HEK293 (cell line): ENCODE measurements around the gene EXOC3.
"Not testable (repeated sequence)": the region's sequence is repeated elsewhere in the genome, so short reads cannot be mapped to it uniquely, and the experiment has no call there.

ENCODE experiments used
- CTCF ChIA-PET: fragments of 350-600 bp; formaldehyde crosslinking; extraction: SDS; loops from one replicate; lab custom pipeline; 2021; ENCODE audit warnings: antibody characterized with exemption; lab: Yijun Ruan, JAX
- POLR2A ChIA-PET: fragments of 300-600 bp; formaldehyde crosslinking; extraction: SDS; loops from one replicate; lab custom pipeline; 2020; ENCODE audit warnings: antibody characterized with exemption, inconsistent platforms; lab: Yijun Ruan, JAX
- H3K27ac ChIP-seq: fragments of 200-500 bp; sonication (Bioruptor generic); 2 replicates; pipeline ENCODE4 v1.5.1; 2014; ENCODE audit warnings: low read depth, low read length, control low read depth, inconsistent platforms; ENCODE audit errors: extremely low read depth
- H3K36me3 ChIP-seq, 2 experiments: fragments of 200-500 bp in 1 of 2; sonication (Bioruptor generic) in 1 of 2; 1 replicate in 1 of 2; 2 replicates in 1 of 2; pipeline ENCODE4 v1.5.1; 2014 to 2017; ENCODE audit warnings: inconsistent platforms in 2 of 2, low read length in 2 of 2; ENCODE audit not compliant: control insufficient read depth in 2 of 2, insufficient read depth in 1 of 2
- H3K4me1 ChIP-seq: fragments of 200-500 bp; sonication (Bioruptor generic); 2 replicates; pipeline ENCODE4 v1.5.1; 2014; ENCODE audit warnings: mild to moderate bottlenecking, low read length, inconsistent platforms; ENCODE audit not compliant: control insufficient read depth, insufficient read depth
- H3K4me3 ChIP-seq: 2 replicates; pipeline ENCODE4 v1.5.1; 2011; ENCODE audit warnings: low read depth, mild to moderate bottlenecking, control low read depth, low read length, moderate library complexity
- H3K9me3 ChIP-seq: fragments of 200-500 bp; sonication (Bioruptor generic); 2 replicates; pipeline ENCODE4 v1.5.1; 2014; ENCODE audit warnings: low read depth, low read length, inconsistent platforms; ENCODE audit not compliant: control insufficient read depth, insufficient read depth
- OSR2 ChIP-seq: fragments of 450-650 bp; formaldehyde crosslinking; IDR thresholded peaks from 2 replicates; pipeline ENCODE4 v1.5.1; 2016; ENCODE audit warnings: missing biosample characterization, missing genetic modification characterization
- SCRT1 ChIP-seq: fragments of 450-650 bp; formaldehyde crosslinking; IDR thresholded peaks from 2 replicates; pipeline ENCODE4 v1.5.1; 2016; ENCODE audit warnings: missing biosample characterization, missing genetic modification characterization, borderline replicate concordance
- WT1 ChIP-seq: fragments of 450-650 bp; formaldehyde crosslinking; IDR thresholded peaks from 2 replicates; pipeline ENCODE4 v1.5.1; 2016; ENCODE audit warnings: missing biosample characterization, missing genetic modification characterization
- YY1 ChIP-seq: fragments of 450-650 bp; formaldehyde crosslinking; IDR thresholded peaks from 2 replicates; pipeline ENCODE4 v1.5.1; 2018; ENCODE audit warnings: missing biosample characterization, missing genetic modification characterization
- ZFHX2 ChIP-seq: fragments of 450-650 bp; formaldehyde crosslinking; conservative IDR thresholded peaks from 2 replicates; pipeline ENCODE4 v1.5.1; 2016; ENCODE audit warnings: missing biosample characterization, missing genetic modification characterization
- ZFP3 ChIP-seq: fragments of 450-650 bp; formaldehyde crosslinking; IDR thresholded peaks from 2 replicates; pipeline ENCODE4 v1.5.1; 2016; ENCODE audit warnings: low read depth, missing biosample characterization, missing genetic modification characterization
- ZNF112 ChIP-seq: fragments of 450-650 bp; formaldehyde crosslinking; IDR thresholded peaks from 2 replicates; pipeline ENCODE4 v1.5.0; 2017; ENCODE audit warnings: missing biosample characterization, missing genetic modification characterization
- ZNF114 ChIP-seq: fragments of 450-650 bp; formaldehyde crosslinking; IDR thresholded peaks from 2 replicates; pipeline ENCODE4 v1.5.0; 2017; ENCODE audit warnings: missing biosample characterization, missing genetic modification characterization
- ZNF140 ChIP-seq: fragments of 450-650 bp; formaldehyde crosslinking; IDR thresholded peaks from 2 replicates; pipeline ENCODE4 v1.5.1; 2016; ENCODE audit warnings: missing biosample characterization, missing genetic modification characterization
- ZNF148 ChIP-seq: fragments of 450-650 bp; formaldehyde crosslinking; IDR thresholded peaks from 2 replicates; pipeline ENCODE4 v1.5.0; 2017; ENCODE audit warnings: missing biosample characterization, missing genetic modification characterization, borderline replicate concordance
- ZNF169 ChIP-seq: fragments of 450-650 bp; formaldehyde crosslinking; IDR thresholded peaks from 2 replicates; pipeline ENCODE4 v1.5.1; 2016; ENCODE audit warnings: missing biosample characterization, missing genetic modification characterization
- ZNF202 ChIP-seq: fragments of 450-650 bp; formaldehyde crosslinking; IDR thresholded peaks from 2 replicates; pipeline ENCODE4 v1.5.1; 2016; ENCODE audit warnings: missing biosample characterization, missing genetic modification characterization, borderline replicate concordance
- ZNF311 ChIP-seq: fragments of 450-650 bp; formaldehyde crosslinking; IDR thresholded peaks from 2 replicates; pipeline ENCODE4 v1.5.1; 2017; ENCODE audit warnings: missing biosample characterization, missing genetic modification characterization, borderline replicate concordance
- ZNF488 ChIP-seq: fragments of 450-650 bp; formaldehyde crosslinking; IDR thresholded peaks from 2 replicates; pipeline ENCODE4 v1.5.1; 2016; ENCODE audit warnings: missing biosample characterization, missing genetic modification characterization
- ZNF544 ChIP-seq: fragments of 450-650 bp; formaldehyde crosslinking; IDR thresholded peaks from 2 replicates; pipeline ENCODE4 v1.5.0; 2017; ENCODE audit warnings: missing biosample characterization, missing genetic modification characterization
- ZNF561 ChIP-seq: fragments of 450-650 bp; IDR thresholded peaks from 2 replicates; pipeline ENCODE4 v1.5.1; 2018; ENCODE audit warnings: missing biosample characterization, missing genetic modification characterization, borderline replicate concordance
- ZNF571 ChIP-seq: fragments of 450-650 bp; formaldehyde crosslinking; IDR thresholded peaks from 2 replicates; pipeline ENCODE4 v1.5.0; 2017; ENCODE audit warnings: missing biosample characterization, missing genetic modification characterization
- ZNF629 ChIP-seq: fragments of 450-650 bp; formaldehyde crosslinking; IDR thresholded peaks from 2 replicates; pipeline ENCODE4 v1.5.1; 2017; ENCODE audit warnings: missing biosample characterization, missing genetic modification characterization
- ZNF645 ChIP-seq: fragments of 450-650 bp; formaldehyde crosslinking; IDR thresholded peaks from 2 replicates; pipeline ENCODE4; 2016; ENCODE audit warnings: missing biosample characterization, missing genetic modification characterization
- ZNF837 ChIP-seq: fragments of 450-650 bp; formaldehyde crosslinking; IDR thresholded peaks from 2 replicates; pipeline ENCODE4 v1.5.1; 2016; ENCODE audit warnings: missing biosample characterization, missing genetic modification characterization
- TF ChIP-seq, protein P1 (sequence below): fragments of 450-650 bp; formaldehyde crosslinking; IDR thresholded peaks from 2 replicates; pipeline ENCODE4 v1.5.1; 2016; ENCODE audit warnings: missing biosample characterization, missing genetic modification characterization
- TF ChIP-seq, protein P2 (sequence below): fragments of 450-650 bp; formaldehyde crosslinking; IDR thresholded peaks from 2 replicates; pipeline ENCODE4 v1.5.1; 2016; ENCODE audit warnings: missing biosample characterization, missing genetic modification characterization, borderline replicate concordance

EXOC3 gene

GRCh38 chr5:473551-474192, 30.7 kb downstream of the EXOC3 start (continued):
- TF ChIP-seq ZNF148 (tag by site-specific recombination) (no peak), ZNF112 (no peak), ZFHX2 (no peak), ZNF561 (no peak), SCRT1 (no peak), ZFP3 (tag by site-specific recombination) (no peak), ZNF169 (tag by site-specific recombination) (no peak), ZNF202 (tag by site-specific recombination) (no peak), ZNF645 (no peak), ZNF571 (tag by site-specific recombination) (no peak), YY1 (tag by site-specific recombination) (no peak), ZNF837 (tag by site-specific recombination) (no peak), ZNF544 (no peak), ZNF114 (no peak), WT1 (tag by site-specific recombination) (no peak), ZNF140 (tag by site-specific recombination) (no peak), ZNF311 (tag by site-specific recombination) (no peak), ZNF488 (tag by site-specific recombination) (no peak), OSR2 (no peak), ZNF629 (no peak)
- TF ChIP-seq, protein P1, sequence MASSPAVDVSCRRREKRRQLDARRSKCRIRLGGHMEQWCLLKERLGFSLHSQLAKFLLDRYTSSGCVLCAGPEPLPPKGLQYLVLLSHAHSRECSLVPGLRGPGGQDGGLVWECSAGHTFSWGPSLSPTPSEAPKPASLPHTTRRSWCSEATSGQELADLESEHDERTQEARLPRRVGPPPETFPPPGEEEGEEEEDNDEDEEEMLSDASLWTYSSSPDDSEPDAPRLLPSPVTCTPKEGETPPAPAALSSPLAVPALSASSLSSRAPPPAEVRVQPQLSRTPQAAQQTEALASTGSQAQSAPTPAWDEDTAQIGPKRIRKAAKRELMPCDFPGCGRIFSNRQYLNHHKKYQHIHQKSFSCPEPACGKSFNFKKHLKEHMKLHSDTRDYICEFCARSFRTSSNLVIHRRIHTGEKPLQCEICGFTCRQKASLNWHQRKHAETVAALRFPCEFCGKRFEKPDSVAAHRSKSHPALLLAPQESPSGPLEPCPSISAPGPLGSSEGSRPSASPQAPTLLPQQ (tag by site-specific recombination) = 0 out of 2 replicates have a peak, but pooled peaks have one; percentile 11
- TF ChIP-seq, protein P2, sequence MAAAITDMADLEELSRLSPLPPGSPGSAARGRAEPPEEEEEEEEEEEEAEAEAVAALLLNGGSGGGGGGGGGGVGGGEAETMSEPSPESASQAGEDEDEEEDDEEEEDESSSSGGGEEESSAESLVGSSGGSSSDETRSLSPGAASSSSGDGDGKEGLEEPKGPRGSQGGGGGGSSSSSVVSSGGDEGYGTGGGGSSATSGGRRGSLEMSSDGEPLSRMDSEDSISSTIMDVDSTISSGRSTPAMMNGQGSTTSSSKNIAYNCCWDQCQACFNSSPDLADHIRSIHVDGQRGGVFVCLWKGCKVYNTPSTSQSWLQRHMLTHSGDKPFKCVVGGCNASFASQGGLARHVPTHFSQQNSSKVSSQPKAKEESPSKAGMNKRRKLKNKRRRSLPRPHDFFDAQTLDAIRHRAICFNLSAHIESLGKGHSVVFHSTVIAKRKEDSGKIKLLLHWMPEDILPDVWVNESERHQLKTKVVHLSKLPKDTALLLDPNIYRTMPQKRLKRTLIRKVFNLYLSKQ = no peak
- TF ChIP-seq, all 188 proteins: peak for 15

DNA sequence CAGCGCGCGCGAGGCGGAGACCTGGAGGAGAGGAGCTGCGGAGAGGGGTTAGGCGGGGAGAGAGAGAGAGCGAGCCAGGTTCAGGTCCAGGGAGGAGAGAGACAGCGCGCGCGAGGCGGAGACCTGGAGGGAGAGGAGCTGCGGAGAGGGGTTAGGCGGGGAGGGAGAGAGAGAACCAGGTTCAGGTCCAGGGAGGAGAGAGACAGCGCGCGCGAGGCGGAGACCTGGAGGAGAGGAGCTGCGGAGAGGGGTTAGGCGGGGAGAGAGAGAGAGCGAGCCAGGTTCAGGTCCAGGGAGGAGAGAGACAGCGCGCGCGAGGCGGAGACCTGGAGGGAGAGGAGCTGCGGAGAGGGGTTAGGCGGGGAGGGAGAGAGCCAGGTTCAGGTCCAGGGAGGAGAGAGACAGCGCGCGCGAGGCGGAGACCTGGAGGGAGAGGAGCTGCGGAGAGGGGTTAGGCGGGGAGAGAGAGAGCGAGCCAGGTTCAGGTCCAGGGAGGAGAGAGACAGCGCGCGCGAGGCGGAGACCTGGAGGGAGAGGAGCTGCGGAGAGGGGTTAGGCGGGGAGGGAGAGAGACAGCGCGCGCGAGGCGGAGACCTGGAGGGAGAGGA, 31.4 kb downstream of the EXOC3 start:
- H3K27ac ChIP-seq, H3K9me3 ChIP-seq: not testable (repeated sequence)
- peaks cover 11% of the 10 kb centered on the region for H3K4me1 ChIP-seq
- CTCF ChIA-PET = interaction anchor here (0.7 kb wide), 1 partner anchor 29 kb away, joined by 5 read pairs; no protein-coding TSS in a partner anchor
- POLR2A ChIA-PET = interaction anchor here (0.5 to 3.4 kb wide), 7 partner anchors 33 to 381 kb away, joined by 3 to 17 read pairs (median 4); partner anchors contain the start of gene CEP72
- H3K4me3 ChIP-seq = peak overlapping the region; percentile 66
- H3K36me3 ChIP-seq = peaks cover 0 to 17% of the 10 kb centered on the region in 2 experiments; a peak in 2 of 3 replicates
